HEK293 (cell line): ENCODE results near the gene C17orf50.
A peak's percentile ranks its signal among the peaks of the same experiment; 100 is the strongest.

Experiments used
- CTCF ChIA-PET: fragments of 350-600 bp; formaldehyde crosslinking; extraction: SDS; loops from one replicate; lab custom pipeline; 2021; ENCODE audit warnings: antibody characterized with exemption; lab: Yijun Ruan, JAX
- POLR2A ChIA-PET: fragments of 300-600 bp; formaldehyde crosslinking; extraction: SDS; loops from one replicate; lab custom pipeline; 2020; ENCODE audit warnings: antibody characterized with exemption, inconsistent platforms; lab: Yijun Ruan, JAX
- H3K27ac ChIP-seq: fragments of 200-500 bp; sonication (Bioruptor generic); 2 replicates; pipeline ENCODE4 v1.5.1; 2014; ENCODE audit warnings: low read depth, low read length, control low read depth, inconsistent platforms; ENCODE audit errors: extremely low read depth
- H3K36me3 ChIP-seq, 2 experiments: fragments of 200-500 bp in 1 of 2; sonication (Bioruptor generic) in 1 of 2; 1 replicate in 1 of 2; 2 replicates in 1 of 2; pipeline ENCODE4 v1.5.1; 2014 to 2017; ENCODE audit warnings: inconsistent platforms in 2 of 2, low read length in 2 of 2; ENCODE audit not compliant: control insufficient read depth in 2 of 2, insufficient read depth in 1 of 2
- H3K4me1 ChIP-seq: fragments of 200-500 bp; sonication (Bioruptor generic); 2 replicates; pipeline ENCODE4 v1.5.1; 2014; ENCODE audit warnings: mild to moderate bottlenecking, low read length, inconsistent platforms; ENCODE audit not compliant: control insufficient read depth, insufficient read depth
- H3K4me3 ChIP-seq: 2 replicates; pipeline ENCODE4 v1.5.1; 2011; ENCODE audit warnings: low read depth, mild to moderate bottlenecking, control low read depth, low read length, moderate library complexity
- H3K9me3 ChIP-seq: fragments of 200-500 bp; sonication (Bioruptor generic); 2 replicates; pipeline ENCODE4 v1.5.1; 2014; ENCODE audit warnings: low read depth, low read length, inconsistent platforms; ENCODE audit not compliant: control insufficient read depth, insufficient read depth
- KLF10 ChIP-seq: fragments of 450-650 bp; IDR thresholded peaks from 2 replicates; pipeline ENCODE4 v1.5.1; 2018; ENCODE audit warnings: missing biosample characterization, mild to moderate bottlenecking, missing genetic modification characterization
- REST ChIP-seq: fragments of 450-650 bp; formaldehyde crosslinking; IDR thresholded peaks from 2 replicates; pipeline ENCODE4 v1.5.1; 2016; ENCODE audit warnings: missing biosample characterization, missing genetic modification characterization
- YY2 ChIP-seq: fragments of 450-650 bp; formaldehyde crosslinking; IDR thresholded peaks from 2 replicates; pipeline ENCODE4 v1.5.1; 2016; ENCODE audit warnings: missing biosample characterization, missing genetic modification characterization
- ZBTB17 ChIP-seq: fragments of 450-650 bp; formaldehyde crosslinking; IDR thresholded peaks from 2 replicates; pipeline ENCODE4 v1.5.1; 2016; ENCODE audit warnings: missing biosample characterization, missing genetic modification characterization
- ZIC2 ChIP-seq: fragments of 450-650 bp; formaldehyde crosslinking; IDR thresholded peaks from 2 replicates; pipeline ENCODE4 v1.5.1; 2016; ENCODE audit warnings: missing biosample characterization, missing genetic modification characterization
- ZNF2 ChIP-seq: fragments of 450-650 bp; formaldehyde crosslinking; IDR thresholded peaks from 2 replicates; pipeline ENCODE4 v1.5.1; 2016; ENCODE audit warnings: missing biosample characterization, missing genetic modification characterization
- ZNF280C ChIP-seq: fragments of 450-650 bp; formaldehyde crosslinking; IDR thresholded peaks from 2 replicates; pipeline ENCODE4 v1.5.1; 2016; ENCODE audit warnings: missing biosample characterization, missing genetic modification characterization
- ZNF335 ChIP-seq: fragments of 450-650 bp; formaldehyde crosslinking; conservative IDR thresholded peaks from 2 replicates; pipeline ENCODE4 v1.5.1; 2016; ENCODE audit warnings: missing biosample characterization, missing genetic modification characterization
- ZNF398 ChIP-seq: fragments of 450-650 bp; formaldehyde crosslinking; IDR thresholded peaks from 2 replicates; pipeline ENCODE4 v1.5.1; 2017; ENCODE audit warnings: missing biosample characterization, missing genetic modification characterization
- ZNF639 ChIP-seq: fragments of 450-650 bp; formaldehyde crosslinking; IDR thresholded peaks from 2 replicates; pipeline ENCODE4 v1.5.1; 2016; ENCODE audit warnings: missing biosample characterization, missing genetic modification characterization
- ZNF704 ChIP-seq: fragments of 450-650 bp; formaldehyde crosslinking; IDR thresholded peaks from 2 replicates; pipeline ENCODE4 v1.5.1; 2016; ENCODE audit warnings: missing biosample characterization, missing genetic modification characterization
- ZXDB ChIP-seq: fragments of 450-650 bp; formaldehyde crosslinking; IDR thresholded peaks from 2 replicates; pipeline ENCODE4 v1.5.1; 2016; ENCODE audit warnings: missing biosample characterization, missing genetic modification characterization

C17orf50 gene

GRCh38 chr17:35747540-35748017 is 13.1 kb upstream of the C17orf50 start (continued):
- TF ChIP-seq ZNF398 (tag by site-specific recombination) (peak; percentile 80), KLF10 (tag by site-specific recombination) (no peak), ZNF2 (0 out of 2 replicates have a peak, but pooled peaks have one; percentile 34), ZNF639 (no peak), REST (tag by site-specific recombination) (no peak)

GRCh38 chr17:35748341-35748841 is 12.3 kb upstream of the C17orf50 start:
- Histone ChIP-seq H3K9me3 (no peaks in the 10 kb centered on the region), H3K27ac (no peak overlapping the region), H3K4me1 (no peaks in the 10 kb centered on the region), H3K4me3 (no peak overlapping the region), H3K36me3 (no peaks in the 10 kb centered on the region)
- CTCF ChIA-PET: interaction anchor here (0.5 to 11.6 kb wide), 33 partner anchors 8 to 1323 kb away, joined by 3 to 321 read pairs (median 8); partner anchors contain the start of genes C17orf50, RASL10B, SLFN12L and TAF15
- POLR2A ChIA-PET: interaction anchor here (1.4 to 2.3 kb wide), 2 partner anchors 12 to 170 kb away, joined by 4 to 7 read pairs; partner anchors contain the start of gene PEX12
- peak; percentile 37; the same call in 1 of the 2 replicates for TF ChIP-seq ZBTB17 (tag by site-specific recombination)
- TF ChIP-seq ZIC2 (tag by site-specific recombination): no peak
- no peak for TF ChIP-seq ZNF335 (tag by site-specific recombination)
- TF ChIP-seq, all 188 proteins: peak for 1

GRCh38 chr17:35748979-35749378 is 11.7 kb upstream of the C17orf50 start:
- H3K27ac ChIP-seq: no peak overlapping the region
- ChIA-PET CTCF (interaction anchor here (0.5 to 11.6 kb wide), 15 partner anchors 9 to 1324 kb away, joined by 3 to 321 read pairs (median 5); partner anchors contain the start of gene RASL10B), POLR2A (interaction anchor here (2.3 kb wide), 1 partner anchor 171 kb away, joined by 7 read pairs; the partner anchor contains the start of gene PEX12)
- H3K9me3 ChIP-seq: no peaks in the 10 kb centered on the region
- no peaks in the 10 kb centered on the region for H3K36me3 ChIP-seq
- TF ChIP-seq ZNF704 (tag by site-specific recombination) (no peak), ZXDB (no peak), ZNF280C (tag by site-specific recombination) (no peak), YY2 (tag by site-specific recombination) (no peak)
- TF ChIP-seq, all 188 proteins: peak for 0
- Histone ChIP-seq H3K4me3 (no peak overlapping the region), H3K4me1 (no peaks in the 10 kb centered on the region)
